ENCODE measurements around the gene LNPK.

GRCh38 chr2:175926272-175926671 lies 75.8 kb downstream of the LNPK start:
- no peak for TF ChIP-seq CTCF (IDR thresholded peaks at IDR 0.05)
- no peak for TF ChIP-seq POLR2AphosphoS5 (IDR thresholded peaks at IDR 0.05)
